Lower lobe of right lung (tissue), 2 donors: Measurements from ENCODE around the gene CHRNB2. TPM values are rescaled to one million over a fixed set of nuclear protein-coding genes. Genes with fewer than 3 reads are reported as not detected.

Experiments
- ATAC-seq, 2 donors: fragments of 200-7000 bp; cut with Tn5 transposase; one replicate each; pipeline ENCODE4 v1.9.1; 2020 to 2022; ENCODE audit warnings: mild to moderate bottlenecking in 2 of 2, moderate library complexity in 2 of 2
- DNase-seq: peaks from one replicate; pipeline ENCODE4 v3.0.0-alpha.2; 2020
- H3K27ac ChIP-seq: fragments of 200-600 bp; one replicate; pipeline ENCODE4 v1.8.0; 2022
- H3K27me3 ChIP-seq: fragments of 200-600 bp; one replicate; pipeline ENCODE4 v1.8.0; 2022; ENCODE audit warnings: low read depth
- H3K36me3 ChIP-seq: fragments of 200-600 bp; one replicate; pipeline ENCODE4 v1.8.0; 2022; ENCODE audit warnings: mild to moderate bottlenecking
- H3K4me1 ChIP-seq: fragments of 200-600 bp; one replicate; pipeline ENCODE4 v1.8.0; 2022
- H3K4me3 ChIP-seq: fragments of 200-600 bp; one replicate; pipeline ENCODE4 v1.8.0; 2022; ENCODE audit warnings: mild to moderate bottlenecking
- H3K9me3 ChIP-seq: fragments of 200-600 bp; one replicate; pipeline ENCODE4 v1.8.0; 2022
- CTCF ChIP-seq: fragments of 200-600 bp; IDR thresholded peaks from one replicate; pipeline ENCODE4 v1.8.0; 2022; ENCODE audit warnings: antibody characterized with exemption, mild to moderate bottlenecking
- intact Hi-C: fragments of 100-400 bp; cut with DNase I; formaldehyde crosslinking; loops from one replicate; pipeline ENCODE4 v1.11.0; 2022
- total RNA-seq: library from RNA; stranded (reverse); fragmentation: NEBNext Ultra II Directional; extraction: Animal tissue kit (Norgen Biotek cat#: 25700); gene quantifications from one replicate; pipeline ENCODE4 v1.2.1, GENCODE V29; 2021
- donor health status: DM: no; HTN: yes; CAD: no; lungs with severe emphysema.

The CHRNB2 gene
- total RNA-seq, 1 donor from 2014 or later, result not detected

GRCh38 chr1:154620751-154621150, 53.2 kb downstream of the CHRNB2 start:
- Histone ChIP-seq H3K27me3 (no peaks in the 10 kb centered on the region), H3K36me3 (peaks cover 19% of the 10 kb centered on the region), H3K9me3 (no peaks in the 10 kb centered on the region), H3K27ac (no peak overlapping the region), H3K4me1 (peaks cover 7% of the 10 kb centered on the region), H3K4me3 (no peak overlapping the region)
- intact Hi-C loops, result no loop called here
- TF ChIP-seq CTCF, result no peak
- no peak for ATAC-seq
- no peak for DNase-seq

GRCh38 chr1:154621875-154622274, 54.3 kb downstream of the CHRNB2 start:
- ATAC-seq, result no peak
- no peak for TF ChIP-seq CTCF
- Histone ChIP-seq H3K9me3 (no peaks in the 10 kb centered on the region), H3K27ac (no peak overlapping the region), H3K4me1 (peaks cover 16% of the 10 kb centered on the region), H3K4me3 (no peak overlapping the region), H3K36me3 (peaks cover 19% of the 10 kb centered on the region), H3K27me3 (no peaks in the 10 kb centered on the region)
- DNase-seq, result no peak
- intact Hi-C loops, result no loop called here

- no peak for TF ChIP-seq CTCF
- Histone ChIP-seq H3K9me3 (no peaks in the 10 kb centered on the region), H3K27ac (no peak overlapping the region), H3K4me1 (peaks cover 20% of the 10 kb centered on the region), H3K27me3 (no peaks in the 10 kb centered on the region), H3K4me3 (no peak overlapping the region), H3K36me3 (peaks cover 19% of the 10 kb centered on the region)
- no peak for DNase-seq
- ATAC-seq, result no peak
- intact Hi-C loops, result no loop called here
These were observed 55.0 kb downstream of the CHRNB2 start for GRCh38 chr1:154622503-154623039.

- peak in 1 of 2 donors; percentile 66 for ATAC-seq
- H3K27ac ChIP-seq, result no peak overlapping the region
These were observed 55.8 kb downstream of the CHRNB2 start for GRCh38 chr1:154623358-154623757.

GRCh38 chr1:154624746-154625643, 57.4 kb downstream of the CHRNB2 start:
- peaks cover 25% of the 10 kb centered on the region for H3K4me1 ChIP-seq

More at GRCh38 chr1:154623358-154623757, 55.8 kb downstream of the CHRNB2 start:
- Histone ChIP-seq H3K9me3 (no peaks in the 10 kb centered on the region), H3K4me3 (no peak overlapping the region), H3K36me3 (peaks cover 19% of the 10 kb centered on the region), H3K27me3 (no peaks in the 10 kb centered on the region), H3K4me1 (peaks cover 23% of the 10 kb centered on the region)
- intact Hi-C loops, result no loop called here
- DNase-seq, result no peak
- no peak for TF ChIP-seq CTCF

More at GRCh38 chr1:154624746-154625643, 57.4 kb downstream of the CHRNB2 start:
- Histone ChIP-seq H3K9me3 (no peaks in the 10 kb centered on the region), H3K27ac (no peak overlapping the region), H3K27me3 (no peaks in the 10 kb centered on the region), H3K36me3 (peaks cover 19% of the 10 kb centered on the region), H3K4me3 (no peak overlapping the region)
- DNase-seq (no peak), ATAC-seq (no peak)
- intact Hi-C loops, result no loop called here
- no peak for TF ChIP-seq CTCF
